Astrocyte (in vitro differentiated cells and primary cell): Measurements from ENCODE around the gene TUBB6. TPM values are rescaled to one million over a fixed set of nuclear protein-coding genes. Genes with fewer than 3 reads are reported as not detected.

Source experiments
- DNase-seq: peaks from one replicate; pipeline ENCODE4 v3.0.0-alpha.2; 2010; ENCODE audit warnings: low read depth
- FAIRE-seq: peaks from 2 replicates; lab custom pipeline; 2011; peaks lifted over from hg19 to GRCh38; lab: Jason Lieb, UNC
- H2AFZ ChIP-seq: 2 replicates; pipeline ENCODE4 v1.6.0; 2012; ENCODE audit warnings: low read depth, low read length, inconsistent platforms
- H3K27ac ChIP-seq: 2 replicates; pipeline ENCODE4 v1.5.1; 2011; ENCODE audit warnings: low read depth, low read length, inconsistent platforms
- H3K27me3 ChIP-seq: 2 replicates; pipeline ENCODE4 v1.6.0; 2011; ENCODE audit warnings: low read length, inconsistent platforms; ENCODE audit not compliant: insufficient read depth
- H3K36me3 ChIP-seq: 2 replicates; pipeline ENCODE4 v1.5.1; 2011; ENCODE audit warnings: low read length, inconsistent platforms; ENCODE audit not compliant: insufficient read depth
- H3K4me1 ChIP-seq: 2 replicates; pipeline ENCODE4 v1.5.1; 2011; ENCODE audit warnings: low read length, inconsistent platforms; ENCODE audit not compliant: insufficient read depth
- H3K4me2 ChIP-seq: 2 replicates; pipeline ENCODE4 v1.6.0; 2012; ENCODE audit warnings: low read length, inconsistent platforms
- H3K4me3 ChIP-seq: 2 replicates; pipeline ENCODE4 v1.5.1; 2011; ENCODE audit warnings: low read depth, mild to moderate bottlenecking, low read length, inconsistent platforms; ENCODE audit not compliant: insufficient read depth
- H3K79me2 ChIP-seq: 2 replicates; pipeline ENCODE4 v1.6.0; 2012; ENCODE audit warnings: mild to moderate bottlenecking, low read length, inconsistent platforms; ENCODE audit not compliant: insufficient read depth
- H3K9ac ChIP-seq: 2 replicates; pipeline ENCODE4 v1.6.0; 2012; ENCODE audit warnings: mild to moderate bottlenecking, low read length, inconsistent platforms
- H3K9me3 ChIP-seq: 2 replicates; pipeline ENCODE4 v1.5.1; 2012; ENCODE audit warnings: low read depth, mild to moderate bottlenecking, low read length, inconsistent platforms; ENCODE audit not compliant: insufficient read depth
- H4K20me1 ChIP-seq: 2 replicates; pipeline ENCODE4 v1.6.0; 2012; ENCODE audit warnings: low read length, inconsistent platforms; ENCODE audit not compliant: insufficient read depth
- H3K27ac Mint-ChIP-seq: one replicate; pipeline ENCODE4 v1.8.0; 2021; ENCODE audit warnings: mild to moderate bottlenecking, mixed read lengths; ENCODE audit not compliant: unreplicated experiment
- H3K27me3 Mint-ChIP-seq: one replicate; pipeline ENCODE4 v1.8.0; 2021; ENCODE audit warnings: low read depth, mixed read lengths; ENCODE audit not compliant: unreplicated experiment
- H3K36me3 Mint-ChIP-seq: one replicate; pipeline ENCODE4 v1.8.0; 2021; ENCODE audit warnings: low read depth, mixed read lengths; ENCODE audit not compliant: unreplicated experiment
- H3K4me1 Mint-ChIP-seq: one replicate; pipeline ENCODE4 v1.8.0; 2021; ENCODE audit warnings: low read depth, mixed read lengths; ENCODE audit not compliant: unreplicated experiment
- H3K4me3 Mint-ChIP-seq: one replicate; pipeline ENCODE4 v1.8.0; 2021; ENCODE audit warnings: mild to moderate bottlenecking, moderate library complexity, mixed read lengths; ENCODE audit not compliant: unreplicated experiment
- H3K9me3 Mint-ChIP-seq: one replicate; pipeline ENCODE4 v1.8.0; 2021; ENCODE audit warnings: mild to moderate bottlenecking, mixed read lengths; ENCODE audit not compliant: unreplicated experiment
- CTCF ChIP-seq: IDR thresholded peaks from 2 replicates; pipeline ENCODE4 v1.5.1; 2011; ENCODE audit warnings: low read depth, mild to moderate bottlenecking, inconsistent platforms, low read length, moderate library complexity; ENCODE audit not compliant: insufficient read depth
- EZH2 ChIP-seq: IDR thresholded peaks from 2 replicates; pipeline ENCODE4 v1.6.1; 2012; ENCODE audit warnings: mild to moderate bottlenecking, low read length, inconsistent platforms; ENCODE audit not compliant: insufficient read depth
- total RNA-seq: library from RNA; stranded (reverse); gene quantifications from 2 replicates; pipeline ENCODE4 v1.2.1, GENCODE V29; 2021

TUBB6 gene
- total RNA-seq, 1 donor from 2014 or later: 528 TPM

DNA sequence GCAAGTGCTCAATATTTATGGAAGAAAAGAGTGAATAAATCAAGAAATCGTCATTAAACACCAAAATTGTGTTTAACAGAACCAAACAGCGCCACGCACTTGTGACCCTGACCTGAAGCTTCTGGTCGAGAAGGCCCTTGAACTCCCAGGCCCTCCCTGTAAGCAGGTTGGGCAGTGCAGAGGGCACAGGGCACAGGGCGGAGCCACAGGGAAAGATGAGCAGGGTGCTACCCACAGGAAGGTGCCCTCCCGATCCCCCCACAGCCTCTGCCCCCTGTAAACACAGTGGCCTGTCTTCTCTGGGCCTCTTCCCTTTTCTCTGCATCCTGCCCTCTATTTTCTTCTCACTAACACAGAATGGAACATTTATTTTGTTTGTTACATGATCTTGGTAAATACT lies 16.9 kb upstream of the TUBB6 start:
- H3K9me3 ChIP-seq: no peaks in the 10 kb centered on the region
- H3K27ac ChIP-seq: no peak overlapping the region
- Mint-ChIP-seq H3K9me3 (peaks cover 3% of the 10 kb centered on the region), H3K4me3 (no peak overlapping the region), H3K4me1 (peaks cover 10% of the 10 kb centered on the region), H3K36me3 (no peaks in the 10 kb centered on the region), H3K27me3 (peaks cover 2% of the 10 kb centered on the region), H3K27ac (no peak overlapping the region)
- TF ChIP-seq CTCF: no peak
- TF ChIP-seq EZH2: no peak
- H3K27me3 ChIP-seq: no peaks in the 10 kb centered on the region
- no peak overlapping the region for H3K9ac ChIP-seq
- no peak overlapping the region for H3K4me2 ChIP-seq
- DNase-seq (no peak), FAIRE-seq (no peak)
- no peak overlapping the region for H2AFZ ChIP-seq
- H4K20me1 ChIP-seq: no peaks in the 10 kb centered on the region
- H3K4me3 ChIP-seq: no peak overlapping the region
- no peaks in the 10 kb centered on the region for H3K36me3 ChIP-seq
- H3K4me1 ChIP-seq: peaks cover 27% of the 10 kb centered on the region
- H3K79me2 ChIP-seq: no peaks in the 10 kb centered on the region

DNA sequence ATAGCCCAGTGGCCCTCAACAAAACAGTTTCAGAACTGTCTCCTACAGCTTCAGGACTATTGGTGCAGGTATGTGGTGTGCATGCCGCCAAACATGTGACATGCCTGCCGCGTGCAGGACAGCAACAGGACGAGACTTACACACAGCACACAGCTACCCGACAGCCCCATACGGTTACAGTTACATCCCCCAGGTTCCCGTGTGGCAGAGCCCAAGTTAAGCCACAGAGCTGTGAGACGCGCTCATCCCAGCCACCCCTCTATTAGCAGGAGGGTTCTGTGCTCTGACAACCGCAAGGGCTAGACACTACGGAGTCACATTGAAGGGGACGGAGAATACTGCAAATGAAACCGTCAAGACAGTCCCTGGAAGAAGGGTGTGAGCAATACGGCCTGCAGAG lies 16.4 kb upstream of the TUBB6 start:
- Histone ChIP-seq H3K9me3 (no peaks in the 10 kb centered on the region), H3K27ac (no peak overlapping the region), H3K4me1 (peaks cover 28% of the 10 kb centered on the region), H2AFZ (no peak overlapping the region), H3K79me2 (no peaks in the 10 kb centered on the region), H4K20me1 (no peaks in the 10 kb centered on the region), H3K4me2 (no peak overlapping the region), H3K4me3 (no peak overlapping the region), H3K27me3 (no peaks in the 10 kb centered on the region), H3K9ac (no peak overlapping the region), H3K36me3 (no peaks in the 10 kb centered on the region)
- TF ChIP-seq CTCF (no peak), EZH2 (no peak)
- no peak overlapping the region for H3K4me3 Mint-ChIP-seq
- DNase-seq (no peak), FAIRE-seq (no peak)
- peaks cover 12% of the 10 kb centered on the region for H3K4me1 Mint-ChIP-seq
- H3K27me3 Mint-ChIP-seq: peaks cover 2% of the 10 kb centered on the region
- peaks cover 3% of the 10 kb centered on the region for H3K9me3 Mint-ChIP-seq
- H3K27ac Mint-ChIP-seq: no peak overlapping the region
- no peaks in the 10 kb centered on the region for H3K36me3 Mint-ChIP-seq

GRCh38 chr18:12293831-12294230 lies 14.2 kb upstream of the TUBB6 start:
- Histone ChIP-seq H4K20me1 (no peaks in the 10 kb centered on the region), H3K9ac (no peak overlapping the region), H3K79me2 (no peaks in the 10 kb centered on the region), H3K36me3 (no peaks in the 10 kb centered on the region), H3K27me3 (no peaks in the 10 kb centered on the region), H3K4me3 (no peak overlapping the region), H3K27ac (no peak overlapping the region), H2AFZ (no peak overlapping the region), H3K4me2 (no peak overlapping the region), H3K9me3 (no peaks in the 10 kb centered on the region), H3K4me1 (peaks cover 12% of the 10 kb centered on the region)
- Mint-ChIP-seq H3K27ac (no peak overlapping the region), H3K4me1 (peaks cover 9% of the 10 kb centered on the region), H3K36me3 (no peaks in the 10 kb centered on the region), H3K27me3 (peaks cover 4% of the 10 kb centered on the region), H3K9me3 (peaks cover 3% of the 10 kb centered on the region), H3K4me3 (no peak overlapping the region)
- DNase-seq (no peak), FAIRE-seq (no peak)
- TF ChIP-seq CTCF (no peak), EZH2 (no peak)
